Caki2 (cell line): ENCODE measurements around the gene KLHL33. TPM values are rescaled to one million over a fixed set of nuclear protein-coding genes. Genes with fewer than 3 reads are reported as not detected.

ENCODE experiments used
- DNase-seq: peaks from one replicate; pipeline ENCODE4 v3.0.0-alpha.2; 2015; ENCODE audit warnings: low read depth
- in situ Hi-C: cut with HindIII; loops from 2 replicates; pipeline ENCODE4 v1.10.0; 2016; ENCODE audit warnings: low sequenced_read_pairs, low pct_unique_long_range_greater_than_20kb, mixed read lengths
- total RNA-seq: library from RNA; depleted of rRNA; stranded (reverse); fragments of >200 nt; shearing (Covaris generic); gene quantifications from 2 replicates; pipeline ENCODE4 v1.2.3, GENCODE V29; 2014; ENCODE audit warnings: low replicate concordance; rRNA removed

The KLHL33 gene
- total RNA-seq, 1 experiment from 2014 or later = not detected

GRCh38 chr14:20386276-20386855 is 49.6 kb downstream of the KLHL33 start:
- in situ Hi-C loops = no loop called here
- DNase-seq = no peak

DNA sequence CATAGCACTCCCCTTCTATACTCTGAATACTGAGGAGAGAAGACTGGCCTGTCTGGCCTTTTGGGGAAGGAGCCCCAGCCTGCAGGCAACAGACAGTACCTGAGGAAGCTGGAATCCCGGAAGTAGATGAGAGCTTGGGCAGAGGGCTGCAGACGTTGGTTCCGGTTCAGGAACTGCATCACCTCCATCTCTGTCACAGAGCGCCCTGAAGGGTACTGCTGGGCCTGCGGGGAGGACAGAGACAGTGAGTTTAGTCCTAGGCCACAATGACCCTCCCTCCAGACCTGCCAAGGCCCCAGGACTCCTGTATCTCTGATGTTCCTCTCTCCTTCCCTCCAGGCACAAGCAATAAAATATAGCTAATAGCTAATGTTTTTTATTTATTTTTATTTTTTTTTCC is 51.1 kb downstream of the KLHL33 start:
- in situ Hi-C loops = no loop called here
- no peak for DNase-seq

DNA sequence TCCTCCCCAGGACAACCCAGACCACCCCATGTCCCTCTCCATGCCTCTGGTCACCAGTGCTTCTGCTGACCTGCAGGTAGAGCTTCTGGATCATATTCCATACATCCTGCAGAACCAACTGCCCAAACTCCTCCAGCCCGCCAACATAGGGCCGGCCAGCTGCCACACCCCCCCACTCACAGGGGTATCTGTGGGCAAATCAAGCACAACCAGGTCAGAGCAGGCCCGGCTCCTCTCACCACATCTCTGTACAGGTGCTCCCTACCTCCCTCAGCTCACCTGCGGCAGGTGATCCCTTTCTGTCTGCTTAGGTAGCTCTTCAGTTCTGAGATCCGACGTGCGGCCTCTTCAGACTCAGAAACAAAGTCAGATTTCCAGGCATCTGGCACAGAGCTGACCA is 51.6 kb downstream of the KLHL33 start:
- in situ Hi-C loops = no loop called here
- no peak for DNase-seq

GRCh38 chr14:20383636-20384035 is 52.3 kb downstream of the KLHL33 start:
- DNase-seq = no peak
- in situ Hi-C loops = no loop called here

- DNase-seq = no peak
- in situ Hi-C loops = no loop called here
Measured at GRCh38 chr14:20383032-20383431, 52.9 kb downstream of the KLHL33 start.

- in situ Hi-C loops = no loop called here
Measured at GRCh38 chr14:20382526-20382925, 53.4 kb downstream of the KLHL33 start.

DNA sequence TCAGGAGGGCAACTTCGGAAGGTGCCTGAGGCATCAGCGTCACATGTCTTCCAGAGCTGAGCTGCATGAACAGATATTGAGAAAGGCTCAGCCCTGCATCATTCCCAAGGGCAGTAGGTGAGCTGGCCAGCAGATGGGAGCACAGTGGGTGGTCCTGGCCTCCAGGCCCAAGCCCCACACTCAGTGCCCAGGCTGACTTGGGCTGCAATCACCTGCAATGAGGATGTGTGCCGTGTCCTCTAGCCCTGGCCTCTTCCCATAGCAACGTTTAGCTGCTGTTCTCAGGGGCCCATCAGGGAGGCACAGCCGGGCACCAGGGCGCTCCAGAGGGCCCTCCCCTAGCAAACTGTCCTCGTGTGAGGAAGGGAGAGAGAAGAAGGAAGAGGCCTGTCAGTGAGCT is 54.6 kb downstream of the KLHL33 start:
- DNase-seq = no peak
- in situ Hi-C loops = no loop called here

More at GRCh38 chr14:20382526-20382925, 53.4 kb downstream of the KLHL33 start:
- no peak for DNase-seq

GRCh38 chr14:20380681-20381080 is 55.3 kb downstream of the KLHL33 start:
- no peak for DNase-seq
- in situ Hi-C loops = no loop called here

DNA sequence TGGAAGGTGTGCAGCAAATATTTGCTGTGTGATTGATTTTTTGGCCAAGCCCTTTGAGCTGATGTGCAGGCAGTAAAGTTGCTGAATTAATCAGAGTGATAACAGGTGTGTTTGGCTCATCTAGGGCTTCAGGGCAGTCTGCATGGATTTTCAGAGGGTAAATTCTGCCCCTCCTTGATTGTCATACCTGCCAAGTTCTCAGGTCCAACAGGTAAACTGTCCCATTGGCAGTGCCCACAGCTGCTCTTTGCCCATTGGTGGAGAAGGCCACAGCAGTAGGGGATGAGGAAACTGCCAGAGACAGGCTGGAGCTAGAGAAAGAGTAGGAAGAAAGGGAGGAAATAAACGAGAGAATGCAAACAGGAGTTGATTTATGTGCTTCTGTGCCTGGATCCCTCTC is 56.2 kb downstream of the KLHL33 start:
- in situ Hi-C loops = no loop called here
- no peak for DNase-seq

DNA sequence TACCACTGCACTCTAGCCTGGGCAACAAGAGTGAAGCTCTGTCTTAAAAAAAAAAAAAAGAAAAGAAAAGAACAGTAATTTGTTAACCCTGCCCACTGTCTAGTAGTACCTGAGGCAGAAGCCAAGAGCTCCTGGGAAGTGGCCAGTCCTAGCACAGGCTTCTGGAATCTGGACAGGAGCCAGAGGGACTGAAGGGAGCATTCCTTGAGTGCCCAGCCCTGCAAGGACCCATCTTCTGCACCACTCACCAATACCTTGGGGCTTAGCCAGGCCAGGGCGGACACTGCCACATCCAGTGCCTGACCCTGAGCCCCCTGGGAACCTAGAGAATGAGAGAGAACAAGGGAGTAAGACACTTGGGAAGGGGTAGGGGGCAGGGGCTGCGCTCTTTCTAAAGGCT is 58.8 kb downstream of the KLHL33 start:
- DNase-seq = no peak
- in situ Hi-C loops = no loop called here

DNA sequence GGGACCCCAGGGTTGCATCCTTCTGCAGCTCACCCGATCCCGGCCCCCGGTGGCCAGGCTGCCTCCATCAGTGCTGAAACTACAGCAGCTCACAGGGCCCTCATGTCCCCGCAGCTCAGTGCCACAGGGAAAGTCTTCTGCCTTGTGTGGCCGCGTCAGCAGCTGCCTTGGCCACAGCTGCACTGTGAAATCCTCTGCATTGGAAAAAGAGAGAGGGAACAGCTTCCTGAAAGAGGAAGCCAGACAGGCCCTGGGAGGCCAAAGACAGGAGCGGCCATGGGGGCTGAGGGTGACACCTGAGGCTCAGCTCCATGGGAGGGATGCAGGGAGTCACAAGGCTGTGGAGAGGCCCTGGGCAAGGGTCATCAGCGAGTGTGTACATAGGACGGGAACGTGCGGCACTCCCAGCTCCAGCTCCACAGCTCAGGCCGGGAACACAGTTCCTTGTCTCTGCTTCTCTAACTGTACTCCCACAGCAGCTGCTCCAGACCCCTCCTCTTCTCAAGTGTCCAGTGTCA is 59.8 kb downstream of the KLHL33 start:
- in situ Hi-C loops = no loop called here
- no peak for DNase-seq

Other genes with a start within 250 kb of the KLHL33 start
- gene OR11G2, start 245.3 kb downstream of the KLHL33 start, total RNA-seq = not detected in 2 replicates
- not detected in 2 replicates for gene OR11H6, start 212.5 kb downstream of the KLHL33 start, total RNA-seq
- not detected in 2 replicates for gene OR11H7, start 207.2 kb downstream of the KLHL33 start, total RNA-seq
- not detected in 2 replicates for gene OR11H4, start 196.9 kb downstream of the KLHL33 start, total RNA-seq
- 17.6 and 20.4 TPM in 2 replicates for gene TTC5, start 130.2 kb downstream of the KLHL33 start, total RNA-seq
- gene CCNB1IP1, start 102.9 kb downstream of the KLHL33 start, total RNA-seq = 58.6 and 79.1 TPM in 2 replicates
- gene PARP2, start 92.5 kb downstream of the KLHL33 start, total RNA-seq = 6.0 and 13.7 TPM in 2 replicates
- gene TEP1, start 22.7 kb downstream of the KLHL33 start, total RNA-seq = 3.7 and 13.5 TPM in 2 replicates
- gene OSGEP, start 18.6 kb upstream of the KLHL33 start, total RNA-seq = 53.3 and 53.9 TPM in 2 replicates
- 171 and 222 TPM in 2 replicates for gene APEX1, start 19.1 kb upstream of the KLHL33 start, total RNA-seq
- 36.1 and 46.9 TPM in 2 replicates for gene PIP4P1, start 25.3 kb upstream of the KLHL33 start, total RNA-seq
- 35.2 and 79.3 TPM in 2 replicates for gene PNP, start 33.2 kb upstream of the KLHL33 start, total RNA-seq
- not detected in 2 replicates for gene RNASE10, start 69.4 kb upstream of the KLHL33 start, total RNA-seq
- not detected in 2 replicates for gene RNASE9, start 124.9 kb upstream of the KLHL33 start, total RNA-seq
- gene RNASE11, start 151.8 kb upstream of the KLHL33 start, total RNA-seq = not detected in 2 replicates
- gene RNASE12, start 155.2 kb upstream of the KLHL33 start, total RNA-seq = not detected in 2 replicates
- gene OR6S1, start 205.5 kb upstream of the KLHL33 start, total RNA-seq = not detected in 2 replicates
- 18.5 and 21.6 TPM in 2 replicates for gene RNASE4, start 248.4 kb upstream of the KLHL33 start, total RNA-seq